SK-N-MC (cell line): ENCODE data around the gene CSGALNACT2.

Experiments
- EZH2 ChIP-seq: fragments of 200-600 bp; sonication (generic); IDR thresholded peaks from one replicate; pipeline ENCODE4 v1.6.1; 2017; ENCODE audit warnings: antibody characterized with exemption
- POLR2AphosphoS5 ChIP-seq: IDR thresholded peaks from 2 replicates; pipeline ENCODE4 v1.6.1; 2012; ENCODE audit warnings: mild to moderate bottlenecking, low read depth, low read length, borderline replicate concordance

GRCh38 chr10:43125274-43125845 is 12.9 kb upstream of the CSGALNACT2 start:
- no peak for TF ChIP-seq POLR2AphosphoS5
- no peak for TF ChIP-seq EZH2
